ENCODE data around the gene THOC5.

Gene THOC5

GRCh38 chr22:29523761-29524160 is 29.8 kb downstream of the THOC5 start:
- no peak overlapping the region for H3K9ac ChIP-seq (ENCODE audit: low read length)
- WGBS (ENCODE audit: extremely low coverage, insufficient coverage, low lambda C conversion rate), result no CpG with 5 or more reads among the region's 2 CpGs
- no peak overlapping the region for H4K5ac ChIP-seq (ENCODE audit: low read length)
- no peak overlapping the region for H3K18ac ChIP-seq (ENCODE audit: low read length)
- H3K27me3 ChIP-seq (ENCODE audit: insufficient read depth, low read length, poor library complexity), result no peaks in the 10 kb centered on the region
- no peak overlapping the region for H3K4ac ChIP-seq (ENCODE audit: low read depth, low read length)
- H3K79me1 ChIP-seq (ENCODE audit: low read length), result no peaks in the 10 kb centered on the region
- no peak overlapping the region for H3K4me3 ChIP-seq (ENCODE audit: low read length)
- no peak overlapping the region for H3K56ac ChIP-seq (ENCODE audit: low read length)
- no peaks in the 10 kb centered on the region for H3K4me1 ChIP-seq (ENCODE audit: control insufficient read depth, low read depth, low read length)
- no peak for DNase-seq
- no peak overlapping the region for H2AK5ac ChIP-seq (ENCODE audit: low read length)
- H2BK120ac ChIP-seq (ENCODE audit: low read depth, low read length), result no peak overlapping the region
- H3K79me2 ChIP-seq (ENCODE audit: control insufficient read depth, insufficient read depth, low read length), result no peaks in the 10 kb centered on the region
- H3K27ac ChIP-seq (ENCODE audit: low read depth, low read length), result no peak overlapping the region
- peaks cover 30% of the 10 kb centered on the region for H3K36me3 ChIP-seq (ENCODE audit: control insufficient read depth, insufficient read depth, low read length)
- H4K8ac ChIP-seq (ENCODE audit: low read depth, low read length), result no peak overlapping the region
- no peak overlapping the region for H3K4me2 ChIP-seq (ENCODE audit: low read length)
- no peak overlapping the region for H3K23ac ChIP-seq (ENCODE audit: low read length)
- H2BK15ac ChIP-seq (replicated peaks; ENCODE audit: low read depth), result no peak overlapping the region
- no peak overlapping the region for H2BK5ac ChIP-seq (ENCODE audit: low read length)

- H3K27me3 ChIP-seq (ENCODE audit: insufficient read depth, low read length, poor library complexity), result no peaks in the 10 kb centered on the region
- no peaks in the 10 kb centered on the region for H3K79me2 ChIP-seq (ENCODE audit: control insufficient read depth, insufficient read depth, low read length)
- no peak for DNase-seq
- no peak overlapping the region for H3K4ac ChIP-seq (ENCODE audit: low read depth, low read length)
- no peak overlapping the region for H2BK5ac ChIP-seq (ENCODE audit: low read length)
- no peak overlapping the region for H3K9ac ChIP-seq (ENCODE audit: low read length)
- H3K4me3 ChIP-seq (ENCODE audit: low read length), result no peak overlapping the region
- no peaks in the 10 kb centered on the region for H3K79me1 ChIP-seq (ENCODE audit: low read length)
- no peak overlapping the region for H2BK120ac ChIP-seq (ENCODE audit: low read depth, low read length)
- no peak overlapping the region for H3K23ac ChIP-seq (ENCODE audit: low read length)
- no peak overlapping the region for H2AK5ac ChIP-seq (ENCODE audit: low read length)
- H3K56ac ChIP-seq (ENCODE audit: low read length), result no peak overlapping the region
- WGBS (ENCODE audit: extremely low coverage, insufficient coverage, low lambda C conversion rate), result no CpG with 5 or more reads among the region's 7 CpGs
- no peak overlapping the region for H3K4me2 ChIP-seq (ENCODE audit: low read length)
- no peak overlapping the region for H2BK15ac ChIP-seq (replicated peaks; ENCODE audit: low read depth)
- H3K18ac ChIP-seq (ENCODE audit: low read length), result no peak overlapping the region
- no peaks in the 10 kb centered on the region for H3K4me1 ChIP-seq (ENCODE audit: control insufficient read depth, low read depth, low read length)
- no peak overlapping the region for H4K5ac ChIP-seq (ENCODE audit: low read length)
- no peak overlapping the region for H3K27ac ChIP-seq (ENCODE audit: low read depth, low read length)
- no peak overlapping the region for H4K8ac ChIP-seq (ENCODE audit: low read depth, low read length)
- peaks cover 33% of the 10 kb centered on the region for H3K36me3 ChIP-seq (ENCODE audit: control insufficient read depth, insufficient read depth, low read length)
Observed at GRCh38 chr22:29521526-29521925, 32.0 kb downstream of the THOC5 start.

GRCh38 chr22:29520851-29521250 is 32.7 kb downstream of the THOC5 start:
- WGBS (ENCODE audit: extremely low coverage, insufficient coverage, low lambda C conversion rate), result no CpG with 5 or more reads among the region's 4 CpGs
- Histone ChIP-seq H3K4ac (ENCODE audit: low read depth, low read length) (no peak overlapping the region), H3K79me1 (ENCODE audit: low read length) (no peaks in the 10 kb centered on the region), H3K79me2 (ENCODE audit: control insufficient read depth, insufficient read depth, low read length) (no peaks in the 10 kb centered on the region), H3K36me3 (ENCODE audit: control insufficient read depth, insufficient read depth, low read length) (peaks cover 33% of the 10 kb centered on the region), H3K56ac (ENCODE audit: low read length) (no peak overlapping the region), H2BK120ac (ENCODE audit: low read depth, low read length) (no peak overlapping the region), H3K18ac (ENCODE audit: low read length) (no peak overlapping the region), H3K27ac (ENCODE audit: low read depth, low read length) (no peak overlapping the region), H2AK5ac (ENCODE audit: low read length) (no peak overlapping the region), H3K4me2 (ENCODE audit: low read length) (no peak overlapping the region), H3K4me3 (ENCODE audit: low read length) (no peak overlapping the region), H2BK5ac (ENCODE audit: low read length) (no peak overlapping the region), H4K8ac (ENCODE audit: low read depth, low read length) (no peak overlapping the region), H3K4me1 (ENCODE audit: control insufficient read depth, low read depth, low read length) (no peaks in the 10 kb centered on the region), H2BK15ac (replicated peaks; ENCODE audit: low read depth) (no peak overlapping the region), H3K9ac (ENCODE audit: low read length) (no peak overlapping the region), H3K23ac (ENCODE audit: low read length) (no peak overlapping the region), H3K27me3 (ENCODE audit: insufficient read depth, low read length, poor library complexity) (no peaks in the 10 kb centered on the region), H4K5ac (ENCODE audit: low read length) (no peak overlapping the region)
- DNase-seq, result peak; percentile 30

GRCh38 chr22:29519996-29520395 is 33.6 kb downstream of the THOC5 start:
- H3K27ac ChIP-seq (ENCODE audit: low read depth, low read length), result no peak overlapping the region
- no peak overlapping the region for H2BK120ac ChIP-seq (ENCODE audit: low read depth, low read length)
- no peak overlapping the region for H2AK5ac ChIP-seq (ENCODE audit: low read length)
- H3K4me2 ChIP-seq (ENCODE audit: low read length), result no peak overlapping the region
- H4K8ac ChIP-seq (ENCODE audit: low read depth, low read length), result no peak overlapping the region
- no peak overlapping the region for H3K56ac ChIP-seq (ENCODE audit: low read length)
- peaks cover 30% of the 10 kb centered on the region for H3K36me3 ChIP-seq (ENCODE audit: control insufficient read depth, insufficient read depth, low read length)
- no peak for DNase-seq
- no peak overlapping the region for H2BK5ac ChIP-seq (ENCODE audit: low read length)
- H2BK15ac ChIP-seq (replicated peaks; ENCODE audit: low read depth), result no peak overlapping the region
- H3K27me3 ChIP-seq (ENCODE audit: insufficient read depth, low read length, poor library complexity), result no peaks in the 10 kb centered on the region
- no peak overlapping the region for H3K23ac ChIP-seq (ENCODE audit: low read length)
- H3K4me1 ChIP-seq (ENCODE audit: control insufficient read depth, low read depth, low read length), result no peaks in the 10 kb centered on the region
- H3K18ac ChIP-seq (ENCODE audit: low read length), result no peak overlapping the region
- no peak overlapping the region for H3K4ac ChIP-seq (ENCODE audit: low read depth, low read length)
- no peaks in the 10 kb centered on the region for H3K79me1 ChIP-seq (ENCODE audit: low read length)
- no peak overlapping the region for H4K5ac ChIP-seq (ENCODE audit: low read length)
- no peak overlapping the region for H3K4me3 ChIP-seq (ENCODE audit: low read length)
- no CpG with 5 or more reads among the region's 1 CpG for WGBS (ENCODE audit: extremely low coverage, insufficient coverage, low lambda C conversion rate)
- H3K79me2 ChIP-seq (ENCODE audit: control insufficient read depth, insufficient read depth, low read length), result no peaks in the 10 kb centered on the region
- no peak overlapping the region for H3K9ac ChIP-seq (ENCODE audit: low read length)

- H3K4me2 ChIP-seq (ENCODE audit: low read length), result no peak overlapping the region
- no peak overlapping the region for H2BK120ac ChIP-seq (ENCODE audit: low read depth, low read length)
- no peak overlapping the region for H2BK15ac ChIP-seq (replicated peaks; ENCODE audit: low read depth)
- H4K5ac ChIP-seq (ENCODE audit: low read length), result no peak overlapping the region
- peaks cover 24% of the 10 kb centered on the region for H3K36me3 ChIP-seq (ENCODE audit: control insufficient read depth, insufficient read depth, low read length)
- H3K4me3 ChIP-seq (ENCODE audit: low read length), result no peak overlapping the region
- no peak overlapping the region for H3K23ac ChIP-seq (ENCODE audit: low read length)
- no peak for DNase-seq
- no peak overlapping the region for H3K9ac ChIP-seq (ENCODE audit: low read length)
- no peak overlapping the region for H2BK5ac ChIP-seq (ENCODE audit: low read length)
- no peak overlapping the region for H3K4ac ChIP-seq (ENCODE audit: low read depth, low read length)
- no peak overlapping the region for H4K8ac ChIP-seq (ENCODE audit: low read depth, low read length)
- H3K18ac ChIP-seq (ENCODE audit: low read length), result no peak overlapping the region
- no peaks in the 10 kb centered on the region for H3K79me2 ChIP-seq (ENCODE audit: control insufficient read depth, insufficient read depth, low read length)
- H3K27me3 ChIP-seq (ENCODE audit: insufficient read depth, low read length, poor library complexity), result no peaks in the 10 kb centered on the region
- no peak overlapping the region for H3K27ac ChIP-seq (ENCODE audit: low read depth, low read length)
- no peaks in the 10 kb centered on the region for H3K4me1 ChIP-seq (ENCODE audit: control insufficient read depth, low read depth, low read length)
- H3K79me1 ChIP-seq (ENCODE audit: low read length), result no peaks in the 10 kb centered on the region
- H2AK5ac ChIP-seq (ENCODE audit: low read length), result no peak overlapping the region
- no CpG with 5 or more reads among the region's 5 CpGs for WGBS (ENCODE audit: extremely low coverage, insufficient coverage, low lambda C conversion rate)
- H3K56ac ChIP-seq (ENCODE audit: low read length), result no peak overlapping the region
Observed at GRCh38 chr22:29518427-29518826, 35.1 kb downstream of the THOC5 start.

GRCh38 chr22:29517215-29517908 is 36.2 kb downstream of the THOC5 start:
- Histone ChIP-seq H2AK5ac (ENCODE audit: low read length) (no peak overlapping the region), H3K36me3 (ENCODE audit: control insufficient read depth, insufficient read depth, low read length) (peaks cover 24% of the 10 kb centered on the region), H2BK5ac (ENCODE audit: low read length) (no peak overlapping the region), H3K4me1 (ENCODE audit: control insufficient read depth, low read depth, low read length) (no peaks in the 10 kb centered on the region), H3K4ac (ENCODE audit: low read depth, low read length) (no peak overlapping the region), H2BK15ac (replicated peaks; ENCODE audit: low read depth) (no peak overlapping the region), H3K18ac (ENCODE audit: low read length) (no peak overlapping the region), H3K27ac (ENCODE audit: low read depth, low read length) (no peak overlapping the region), H3K4me2 (ENCODE audit: low read length) (no peak overlapping the region), H4K5ac (ENCODE audit: low read length) (no peak overlapping the region), H3K4me3 (ENCODE audit: low read length) (no peak overlapping the region), H3K79me1 (ENCODE audit: low read length) (no peaks in the 10 kb centered on the region), H3K56ac (ENCODE audit: low read length) (no peak overlapping the region), H3K23ac (ENCODE audit: low read length) (no peak overlapping the region), H3K9ac (ENCODE audit: low read length) (no peak overlapping the region), H4K8ac (ENCODE audit: low read depth, low read length) (no peak overlapping the region), H3K27me3 (ENCODE audit: insufficient read depth, low read length, poor library complexity) (no peaks in the 10 kb centered on the region), H3K79me2 (ENCODE audit: control insufficient read depth, insufficient read depth, low read length) (no peaks in the 10 kb centered on the region), H2BK120ac (ENCODE audit: low read depth, low read length) (no peak overlapping the region)
- no peak for DNase-seq
- WGBS (ENCODE audit: extremely low coverage, insufficient coverage, low lambda C conversion rate), result no CpG with 5 or more reads among the region's 5 CpGs

Data from mesendoderm (in vitro differentiated cells).